Activated CD4-positive, alpha-beta memory T cell treated with anti-CD3 and anti-CD28 coated beads, Interleukin-2, amount 10 ng/mL, durations not matched to agents 7 days and 5 days (primary cell): ENCODE data around the gene KCNA4. TPM values are rescaled to one million over a fixed set of nuclear protein-coding genes. Genes with fewer than 3 reads are reported as not detected.
"Not testable (repeated sequence)": the region's sequence is repeated elsewhere in the genome, so short reads cannot be mapped to it uniquely, and the experiment has no call there.

Experiments used
- CTCF ChIA-PET: fragments of 350-600 bp; sonication (Branson Sonifier 250); formaldehyde crosslinking; loops from one replicate; lab custom pipeline; 2021; ENCODE audit warnings: antibody characterized with exemption, inconsistent platforms; lab: Charles Lee
- POLR2A ChIA-PET: fragments of 350-600 bp; sonication (Branson Sonifier 250); formaldehyde crosslinking; loops from one replicate; lab custom pipeline; 2021; ENCODE audit warnings: antibody characterized with exemption; lab: Charles Lee
- DNase-seq: peaks from one replicate; pipeline ENCODE4 v3.0.0-alpha.2; 2020
- H3K27ac Mint-ChIP-seq: one replicate; pipeline ENCODE4 v1.8.0; 2021; ENCODE audit warnings: mild to moderate bottlenecking, mixed read lengths
- H3K27me3 Mint-ChIP-seq: one replicate; pipeline ENCODE4 v1.8.0; 2021; ENCODE audit warnings: mixed read lengths
- H3K36me3 Mint-ChIP-seq: one replicate; pipeline ENCODE4 v1.8.0; 2021; ENCODE audit warnings: low read depth, mixed read lengths
- H3K4me1 Mint-ChIP-seq: one replicate; pipeline ENCODE4 v1.8.0; 2021; ENCODE audit warnings: mixed read lengths
- H3K4me3 Mint-ChIP-seq: one replicate; pipeline ENCODE4 v1.8.0; 2021; ENCODE audit warnings: mild to moderate bottlenecking, mixed read lengths
- H3K9me3 Mint-ChIP-seq: one replicate; pipeline ENCODE4 v1.8.0; 2021; ENCODE audit warnings: mixed read lengths
- total RNA-seq, 2 experiments: library from RNA; stranded (reverse); gene quantifications; one replicate each; pipeline ENCODE4 v1.2.3, GENCODE V29; 2021

Gene KCNA4
- total RNA-seq, 2 experiments from 2014 or later: not detected

GRCh38 chr11:29975580-29975979 is 41.2 kb downstream of the KCNA4 start:
- POLR2A ChIA-PET, H3K4me3 Mint-ChIP-seq, H3K4me1 Mint-ChIP-seq, H3K27me3 Mint-ChIP-seq, CTCF ChIA-PET, H3K36me3 Mint-ChIP-seq, H3K27ac Mint-ChIP-seq, DNase-seq: not testable (repeated sequence)
- H3K9me3 Mint-ChIP-seq: peaks cover 12% of the 10 kb centered on the region

- Mint-ChIP-seq H3K27ac (no peak overlapping the region), H3K4me3 (no peak overlapping the region), H3K36me3 (no peaks in the 10 kb centered on the region), H3K27me3 (no peaks in the 10 kb centered on the region), H3K4me1 (no peaks in the 10 kb centered on the region), H3K9me3 (no peaks in the 10 kb centered on the region)
- CTCF ChIA-PET: no interaction called here
- POLR2A ChIA-PET: no interaction called here
- DNase-seq: no peak
These were observed 53.0 kb downstream of the KCNA4 start for GRCh38 chr11:29963796-29964195.

GRCh38 chr11:29963036-29963435 is 53.8 kb downstream of the KCNA4 start:
- H3K4me1 Mint-ChIP-seq: no peaks in the 10 kb centered on the region
- DNase-seq: no peak
- H3K4me3 Mint-ChIP-seq: no peak overlapping the region
- H3K36me3 Mint-ChIP-seq: no peaks in the 10 kb centered on the region
- CTCF ChIA-PET: no interaction called here
- no peaks in the 10 kb centered on the region for H3K27me3 Mint-ChIP-seq
- H3K27ac Mint-ChIP-seq: no peak overlapping the region
- H3K9me3 Mint-ChIP-seq: no peaks in the 10 kb centered on the region
- POLR2A ChIA-PET: no interaction called here

GRCh38 chr11:29962243-29962642 is 54.6 kb downstream of the KCNA4 start:
- H3K27me3 Mint-ChIP-seq: no peaks in the 10 kb centered on the region
- no peak overlapping the region for H3K4me3 Mint-ChIP-seq

More at GRCh38 chr11:29962243-29962642, 54.6 kb downstream of the KCNA4 start:
- no peak for DNase-seq
- POLR2A ChIA-PET: no interaction called here
- Mint-ChIP-seq H3K9me3 (no peaks in the 10 kb centered on the region), H3K4me1 (no peaks in the 10 kb centered on the region), H3K27ac (no peak overlapping the region), H3K36me3 (no peaks in the 10 kb centered on the region)
- CTCF ChIA-PET: no interaction called here

Other genes starting within 250 kb of the KCNA4 start
- not detected for gene FSHB, start 214.0 kb upstream of the KCNA4 start, total RNA-seq